HG03439 (cell line): ENCODE measurements around the gene BLTP3B.

Experiments
- ATAC-seq: cut with Tn5 transposase; IDR thresholded peaks from one replicate; pipeline ENCODE4 v1.9.1; 2021; ENCODE audit warnings: mild to moderate bottlenecking, moderate library complexity; ENCODE audit not compliant: unreplicated experiment

Gene BLTP3B

GRCh38 chr12:100120355-100120754 lies 22.3 kb downstream of the BLTP3B start:
- no peak for ATAC-seq

- ATAC-seq, result no peak
These were observed 27.4 kb downstream of the BLTP3B start for GRCh38 chr12:100115291-100115690.

GRCh38 chr12:100114574-100114973 lies 28.1 kb downstream of the BLTP3B start:
- no peak for ATAC-seq

GRCh38 chr12:100110276-100110675 lies 32.4 kb downstream of the BLTP3B start:
- ATAC-seq, result no peak

GRCh38 chr12:100106861-100107260 lies 35.8 kb downstream of the BLTP3B start:
- ATAC-seq, result no peak

- no peak for ATAC-seq
These were observed 37.0 kb downstream of the BLTP3B start for GRCh38 chr12:100105661-100106060.

- ATAC-seq, result no peak
These were observed 41.7 kb downstream of the BLTP3B start for GRCh38 chr12:100101000-100101399.
